ENCODE results near the gene AIP. TPM values are rescaled to one million over a fixed set of nuclear protein-coding genes. Genes with fewer than 3 reads are reported as not detected.
A peak's percentile ranks its signal among the peaks of the same experiment; 100 is the strongest.

Gene AIP
- total and polyA plus RNA-seq, 9 of the 15 experiments (the other 6 are each of a cell fraction or from before 2014, with no cell fraction given) = 5.2 to 92.5 (median 52.7) TPM

DNA sequence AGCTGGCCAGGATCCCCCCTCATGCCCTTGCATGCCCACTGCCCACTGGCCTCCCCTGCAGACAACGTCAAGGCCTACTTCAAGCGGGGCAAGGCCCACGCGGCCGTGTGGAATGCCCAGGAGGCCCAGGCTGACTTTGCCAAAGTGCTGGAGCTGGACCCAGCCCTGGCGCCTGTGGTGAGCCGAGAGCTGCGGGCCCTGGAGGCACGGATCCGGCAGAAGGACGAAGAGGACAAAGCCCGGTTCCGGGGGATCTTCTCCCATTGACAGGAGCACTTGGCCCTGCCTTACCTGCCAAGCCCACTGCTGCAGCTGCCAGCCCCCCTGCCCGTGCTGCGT, 7.9 kb downstream of the AIP start:
- Histone ChIP-seq H3K27ac (ENCODE audit: extremely low read depth, low read depth, low read length) (no peak overlapping the region), H3K9ac (ENCODE audit: insufficient read depth in 1 of 2, low read depth in 2 of 2, low read length in 2 of 2) (peak overlapping the region in 1 of 2 experiments; percentile 45; a peak in 2 of 4 replicates), H3K4me1 (replicated peaks in 1 of 2; ENCODE audit: control insufficient read depth in 2 of 2, insufficient read depth in 2 of 2, low read length in 2 of 2) (peaks cover 8 to 81% of the 10 kb centered on the region in 2 experiments; a peak in 4 of 5 replicates), H3K4me2 (ENCODE audit: insufficient read depth, low read length) (no peak overlapping the region), H3K4me3 (no peak overlapping the region), H3K79me2 (ENCODE audit: control insufficient read depth, insufficient read depth, low read length) (peaks cover 11% of the 10 kb centered on the region; the same call in 1 of the 3 replicates), H4K20me1 (replicated peaks; ENCODE audit: control insufficient read depth, insufficient read depth, low read length) (no peaks in the 10 kb centered on the region), H2AFZ (ENCODE audit: low read depth, low read length) (no peak overlapping the region), H3K36me3 (ENCODE audit: control insufficient read depth, insufficient read depth, low read length) (peaks cover 81% of the 10 kb centered on the region; the same call in 2 of the 3 replicates), H3K9me3 (replicated peaks; ENCODE audit: control insufficient read depth, insufficient read depth, low read depth, low read length) (no peaks in the 10 kb centered on the region), H3K9me1 (ENCODE audit: control insufficient read depth, insufficient read depth, low read length) (no peaks in the 10 kb centered on the region), H3K27me3 (ENCODE audit: control insufficient read depth in 2 of 2, insufficient read depth in 2 of 2, low read length in 2 of 2) (no peaks in the 10 kb centered on the region)
- in situ Hi-C loops (cut with MboI) = no loop called here
- intact Hi-C loops (cut with micrococcal nuclease) = no loop called here
- BruUV-seq (replicated peaks) = no TSS peak
- TF ChIP-seq RBFOX2 (IDR thresholded peaks at IDR 0.05; ENCODE audit: low read depth, low read length) (peak; percentile 45; the same call in 1 of the 2 replicates), POLR2G (IDR thresholded peaks at IDR 0.05; ENCODE audit: low read depth, low read length) (peak; percentile 65)
- TF ChIP-seq, protein P1, sequence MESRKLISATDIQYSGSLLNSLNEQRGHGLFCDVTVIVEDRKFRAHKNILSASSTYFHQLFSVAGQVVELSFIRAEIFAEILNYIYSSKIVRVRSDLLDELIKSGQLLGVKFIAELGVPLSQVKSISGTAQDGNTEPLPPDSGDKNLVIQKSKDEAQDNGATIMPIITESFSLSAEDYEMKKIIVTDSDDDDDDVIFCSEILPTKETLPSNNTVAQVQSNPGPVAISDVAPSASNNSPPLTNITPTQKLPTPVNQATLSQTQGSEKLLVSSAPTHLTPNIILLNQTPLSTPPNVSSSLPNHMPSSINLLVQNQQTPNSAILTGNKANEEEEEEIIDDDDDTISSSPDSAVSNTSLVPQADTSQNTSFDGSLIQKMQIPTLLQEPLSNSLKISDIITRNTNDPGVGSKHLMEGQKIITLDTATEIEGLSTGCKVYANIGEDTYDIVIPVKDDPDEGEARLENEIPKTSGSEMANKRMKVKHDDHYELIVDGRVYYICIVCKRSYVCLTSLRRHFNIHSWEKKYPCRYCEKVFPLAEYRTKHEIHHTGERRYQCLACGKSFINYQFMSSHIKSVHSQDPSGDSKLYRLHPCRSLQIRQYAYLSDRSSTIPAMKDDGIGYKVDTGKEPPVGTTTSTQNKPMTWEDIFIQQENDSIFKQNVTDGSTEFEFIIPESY (CRISPR knock-in tag; IDR thresholded peaks at IDR 0.05) = no peak
- CTCF ChIA-PET (ENCODE audit: low intra/inter-chr PET ratio) = no interaction called here
- FAIRE-seq (no peak), ATAC-seq (no peak), DNase-seq (ENCODE audit: extremely low read depth in 1 of 4, low spot score in 3 of 4) (no peak)
- POLR2A ChIA-PET = interaction anchor here (0.6 to 1.6 kb wide), 5 partner anchors 8 to 923 kb away, joined by 3 to 9 read pairs (median 3); no protein-coding TSS in a partner anchor
- WGBS (ENCODE audit: insufficient coverage, low coverage, missing lambda C conversion rate) = 91% methylated on average over 11 of the region's 15 CpGs

All from K562 (cell line).